HK-2 (cell line): Measurements from ENCODE around the gene NAPEPLD.
"Not testable (repeated sequence)": the region's sequence is repeated elsewhere in the genome, so short reads cannot be mapped to it uniquely, and the experiment has no call there.

Source experiments
- DNase-seq: peaks from one replicate; pipeline ENCODE4 v3.0.0-alpha.2; 2018; ENCODE audit not compliant: unreplicated experiment

NAPEPLD gene

GRCh38 chr7:103144754-103145153 is 4.1 kb downstream of the NAPEPLD start:
- not testable (repeated sequence) for DNase-seq

- DNase-seq = no peak
Measured at GRCh38 chr7:103143868-103144267, 5.0 kb downstream of the NAPEPLD start.

DNA sequence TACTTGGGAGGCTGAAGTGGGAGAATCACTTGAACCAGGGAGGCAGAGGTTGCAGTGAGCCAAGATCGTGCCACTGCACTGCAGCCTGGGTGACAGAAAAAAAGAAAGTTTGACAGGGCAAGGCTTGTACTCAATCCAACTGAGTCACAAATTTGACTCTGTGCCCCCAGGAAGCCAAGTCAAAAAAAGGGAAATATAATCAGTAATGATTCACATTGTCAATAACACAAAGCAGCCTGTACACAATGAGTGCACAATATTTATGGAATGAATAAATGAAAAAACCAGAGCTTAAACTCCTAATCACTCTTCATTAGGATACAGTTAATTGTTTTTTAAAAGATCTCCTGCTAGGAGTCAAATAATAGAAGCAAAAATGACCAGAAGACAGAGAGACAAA is 6.4 kb downstream of the NAPEPLD start:
- DNase-seq = no peak

DNA sequence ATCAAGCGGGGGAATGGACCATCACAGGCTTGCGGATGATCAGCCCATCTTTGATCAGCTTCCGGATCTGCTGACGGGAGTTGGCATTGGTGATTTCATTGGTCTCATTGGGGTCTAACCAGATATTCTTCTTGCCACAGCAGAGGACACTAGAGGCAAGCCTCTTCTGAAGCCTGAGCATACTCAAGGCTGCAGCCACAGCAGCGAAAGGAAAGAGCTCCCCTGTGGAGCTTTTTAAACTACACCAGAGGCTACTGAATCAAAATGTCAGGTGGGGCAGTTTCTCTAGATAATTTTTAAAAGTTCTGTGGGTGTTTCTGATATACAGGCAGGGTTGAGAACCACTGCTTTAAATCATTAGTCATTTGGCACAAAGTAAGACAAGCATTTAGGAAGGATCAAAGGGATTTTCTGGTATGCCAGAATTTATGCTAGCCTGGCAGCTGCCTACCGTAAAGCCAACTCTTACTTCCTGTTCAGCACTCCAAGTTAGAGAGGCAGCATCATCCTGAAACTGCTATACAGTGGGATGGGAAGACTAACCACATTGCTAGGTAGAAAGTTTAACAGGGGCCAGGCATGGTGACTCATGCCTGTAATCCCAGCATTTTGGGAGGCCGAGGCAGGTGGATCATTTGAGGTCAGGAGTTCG is 7.0 kb downstream of the NAPEPLD start:
- DNase-seq = no peak

DNA sequence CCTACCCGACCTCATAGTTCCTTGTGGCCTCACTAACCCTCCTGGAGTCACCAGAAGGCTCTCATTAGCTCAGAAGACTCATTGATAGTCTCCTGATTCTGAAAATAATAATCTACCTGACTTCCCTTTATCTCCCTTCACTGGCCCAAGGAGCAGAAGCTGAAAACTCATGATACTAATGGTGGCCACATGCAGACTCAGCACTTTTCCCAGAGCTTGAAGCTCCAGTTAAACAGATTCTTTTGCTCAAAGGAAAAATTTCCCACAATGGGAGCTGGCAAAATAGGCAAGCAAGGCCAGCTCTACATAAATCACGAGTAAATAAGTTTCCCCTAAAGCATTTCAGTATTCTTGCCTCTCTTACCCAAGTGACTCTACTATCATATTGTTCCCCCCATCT is 8.2 kb downstream of the NAPEPLD start:
- DNase-seq = no peak

- DNase-seq = no peak
Measured at GRCh38 chr7:103140061-103140460, 8.8 kb downstream of the NAPEPLD start.

GRCh38 chr7:103134836-103135554 is 13.9 kb downstream of the NAPEPLD start:
- DNase-seq = no peak

DNA sequence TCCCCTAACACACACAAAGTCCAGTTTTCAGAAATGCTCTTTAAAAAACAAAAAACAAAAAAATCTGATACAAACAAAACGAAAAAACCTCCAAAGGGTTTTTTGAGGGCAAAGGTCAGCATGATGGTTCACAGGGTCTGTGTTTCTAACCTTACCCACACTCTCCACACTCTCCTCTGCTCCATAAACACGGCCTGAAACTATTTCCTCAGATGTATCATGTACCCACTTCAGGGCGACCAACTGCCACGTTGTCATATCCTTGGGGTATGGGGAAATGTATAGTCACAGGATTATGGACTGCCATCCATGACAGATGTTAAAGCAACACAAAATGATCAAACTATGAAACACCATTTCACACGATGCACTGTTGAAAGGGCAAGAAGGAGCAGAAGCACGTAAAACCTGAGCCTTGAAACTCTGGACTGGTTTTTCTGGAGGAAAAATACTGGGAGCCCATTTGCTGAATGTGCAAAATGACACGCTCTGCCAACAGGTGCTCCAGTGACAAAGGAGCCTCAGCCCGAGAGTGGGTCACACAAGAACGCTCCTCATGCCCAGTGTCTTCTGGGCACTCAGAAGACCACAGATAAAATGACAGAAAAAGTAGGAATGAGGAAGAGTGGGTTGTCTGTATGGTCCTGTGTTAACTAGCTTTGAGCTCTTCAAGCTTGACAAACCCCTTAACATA is 15.8 kb downstream of the NAPEPLD start:
- no peak for DNase-seq

GRCh38 chr7:103130901-103131624 is 17.8 kb downstream of the NAPEPLD start:
- no peak for DNase-seq

GRCh38 chr7:103129702-103130549 is 19.0 kb downstream of the NAPEPLD start:
- DNase-seq = no peak

- no peak for DNase-seq
Measured at GRCh38 chr7:103127006-103127405, 21.9 kb downstream of the NAPEPLD start.

- DNase-seq = no peak
Measured at GRCh38 chr7:103124429-103124979, 24.4 kb downstream of the NAPEPLD start.

DNA sequence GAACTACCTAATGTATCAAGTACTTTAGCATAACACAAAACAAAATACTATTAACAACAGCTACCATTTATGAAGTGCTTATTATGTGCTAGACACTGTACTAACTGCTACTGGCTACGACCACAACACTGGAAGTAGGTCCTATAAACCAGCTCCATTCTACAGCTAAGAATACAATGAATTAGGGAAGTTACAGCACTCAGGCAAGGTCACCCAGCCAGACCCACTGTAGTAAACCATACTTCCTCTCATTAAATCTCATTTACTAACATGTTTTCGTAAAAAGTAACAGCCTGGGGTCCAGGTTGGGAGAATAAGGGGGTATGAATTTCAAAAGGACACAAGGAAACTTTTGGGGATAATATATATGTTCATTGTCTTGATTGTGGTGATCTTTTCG is 25.4 kb downstream of the NAPEPLD start:
- DNase-seq = no peak

GRCh38 chr7:103121641-103122040 is 27.3 kb downstream of the NAPEPLD start:
- no peak for DNase-seq

GRCh38 chr7:103120362-103120761 is 28.5 kb downstream of the NAPEPLD start:
- no peak for DNase-seq

DNA sequence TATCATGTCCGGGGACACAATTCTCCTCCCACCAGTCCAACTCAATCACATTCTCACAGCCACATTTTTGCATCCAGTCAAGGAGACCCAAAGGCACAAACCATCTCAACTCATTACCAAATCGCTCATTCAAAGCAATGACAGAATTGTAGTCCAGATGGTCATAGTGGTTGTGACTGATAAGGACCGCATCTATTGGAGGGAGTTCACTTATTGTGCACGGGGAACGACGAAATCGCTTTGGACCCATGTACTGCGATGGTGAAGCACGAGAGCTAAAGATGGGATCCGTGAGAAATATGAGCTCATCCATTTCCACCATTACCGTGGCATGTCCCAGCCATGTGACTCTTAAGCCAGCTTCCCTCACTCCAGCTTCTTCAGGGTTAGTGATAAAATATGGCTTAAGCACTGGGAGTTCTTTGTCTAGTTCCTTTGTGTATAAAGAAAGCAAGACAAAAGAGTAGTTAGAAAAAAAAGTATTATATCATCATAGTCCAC is 29.1 kb downstream of the NAPEPLD start:
- DNase-seq = no peak

GRCh38 chr7:103117465-103117864 is 31.4 kb downstream of the NAPEPLD start:
- DNase-seq = no peak

DNA sequence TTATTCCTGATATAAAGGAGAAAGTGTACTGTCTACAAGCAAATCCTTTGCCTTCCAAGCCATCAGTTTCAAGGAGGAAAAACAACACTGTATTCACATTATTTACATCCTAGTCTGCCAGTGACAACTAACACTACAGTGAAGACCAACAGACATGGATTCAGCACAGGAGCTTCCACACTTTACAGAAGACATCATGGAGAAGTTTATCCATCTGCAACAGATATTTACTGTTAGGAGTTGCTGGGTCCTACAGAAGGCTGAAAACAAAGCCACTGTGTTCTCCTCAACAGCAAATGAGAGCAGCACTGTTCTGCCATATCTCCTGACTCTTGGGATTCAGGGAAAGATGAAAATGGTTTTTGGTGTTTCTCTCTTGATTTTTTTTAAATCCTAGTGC is 31.9 kb downstream of the NAPEPLD start:
- DNase-seq = no peak

GRCh38 chr7:103116511-103116910 is 32.4 kb downstream of the NAPEPLD start:
- no peak for DNase-seq

- no peak for DNase-seq
Measured at GRCh38 chr7:103115771-103116170, 33.1 kb downstream of the NAPEPLD start.

DNA sequence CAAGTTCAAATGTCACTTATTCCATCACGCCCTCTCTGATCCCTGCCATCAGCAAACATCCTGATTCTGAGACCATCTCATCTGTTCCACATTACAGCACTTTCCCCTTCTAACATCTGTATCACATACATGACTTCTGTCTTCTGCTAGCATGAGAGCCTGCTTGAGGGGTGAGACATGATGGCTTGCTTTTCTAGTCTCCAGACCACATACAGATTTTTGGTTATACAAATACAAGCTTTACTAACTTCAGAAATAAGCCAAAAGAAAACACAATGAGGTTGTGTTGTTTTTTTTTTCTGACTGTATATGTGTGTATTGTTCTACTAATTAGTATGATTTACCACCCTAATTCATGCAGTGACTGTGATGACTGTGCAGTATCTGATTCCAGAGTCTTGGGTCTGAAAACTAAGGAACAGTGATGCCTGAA is 34.3 kb downstream of the NAPEPLD start:
- DNase-seq = no peak
